Gastroesophageal sphincter (tissue), 3 donors: ENCODE results near the gene NUS1.

Source experiments
- POLR2AphosphoS5 ChIP-seq: sonication (generic); formaldehyde crosslinking; IDR thresholded peaks from one replicate; pipeline ENCODE4 v1.6.1; 2017; ENCODE audit warnings: antibody characterized with exemption
- TF ChIP-seq, protein P1 (sequence below), 4 experiments: fragments of 200-600 bp in 2 of 4; fragments of 450-650 bp in 2 of 4; sonication (generic) in 1 of 4; IDR thresholded peaks; one replicate each; pipeline ENCODE4 v1.5.1; 2017 to 2019; ENCODE audit warnings: antibody characterized with exemption in 4 of 4, mild to moderate bottlenecking in 2 of 4, moderate library complexity in 2 of 4

DNA sequence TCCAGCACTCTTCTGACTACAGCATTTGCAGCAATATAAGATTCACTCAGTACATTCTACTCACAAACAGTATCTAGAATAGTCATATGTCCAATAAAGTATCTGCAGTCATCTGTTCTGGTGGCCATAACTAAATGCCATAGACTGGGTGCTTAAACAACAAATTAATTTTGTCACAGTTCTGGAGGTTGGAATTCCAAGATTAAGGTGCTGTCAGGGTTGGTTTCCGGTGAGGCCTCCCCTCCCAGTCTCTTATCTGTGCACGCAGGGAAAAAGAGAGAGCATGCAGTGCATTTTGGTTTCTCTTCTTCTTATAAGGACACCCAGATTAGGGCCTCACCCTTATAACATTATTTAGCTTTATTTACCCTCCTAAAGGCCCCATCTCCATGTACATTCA, 21.3 kb upstream of the NUS1 start:
- TF ChIP-seq, protein P1, sequence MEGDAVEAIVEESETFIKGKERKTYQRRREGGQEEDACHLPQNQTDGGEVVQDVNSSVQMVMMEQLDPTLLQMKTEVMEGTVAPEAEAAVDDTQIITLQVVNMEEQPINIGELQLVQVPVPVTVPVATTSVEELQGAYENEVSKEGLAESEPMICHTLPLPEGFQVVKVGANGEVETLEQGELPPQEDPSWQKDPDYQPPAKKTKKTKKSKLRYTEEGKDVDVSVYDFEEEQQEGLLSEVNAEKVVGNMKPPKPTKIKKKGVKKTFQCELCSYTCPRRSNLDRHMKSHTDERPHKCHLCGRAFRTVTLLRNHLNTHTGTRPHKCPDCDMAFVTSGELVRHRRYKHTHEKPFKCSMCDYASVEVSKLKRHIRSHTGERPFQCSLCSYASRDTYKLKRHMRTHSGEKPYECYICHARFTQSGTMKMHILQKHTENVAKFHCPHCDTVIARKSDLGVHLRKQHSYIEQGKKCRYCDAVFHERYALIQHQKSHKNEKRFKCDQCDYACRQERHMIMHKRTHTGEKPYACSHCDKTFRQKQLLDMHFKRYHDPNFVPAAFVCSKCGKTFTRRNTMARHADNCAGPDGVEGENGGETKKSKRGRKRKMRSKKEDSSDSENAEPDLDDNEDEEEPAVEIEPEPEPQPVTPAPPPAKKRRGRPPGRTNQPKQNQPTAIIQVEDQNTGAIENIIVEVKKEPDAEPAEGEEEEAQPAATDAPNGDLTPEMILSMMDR (IDR thresholded peaks at IDR 0.05): no peak
- no peak for TF ChIP-seq POLR2AphosphoS5
